ENCODE measurements around the gene HSD17B8. TPM values are rescaled to one million over a fixed set of nuclear protein-coding genes. Genes with fewer than 3 reads are reported as not detected.

The HSD17B8 gene
- total RNA-seq, 2 donors from 2014 or later: 3.3 to 6.2 TPM

DNA sequence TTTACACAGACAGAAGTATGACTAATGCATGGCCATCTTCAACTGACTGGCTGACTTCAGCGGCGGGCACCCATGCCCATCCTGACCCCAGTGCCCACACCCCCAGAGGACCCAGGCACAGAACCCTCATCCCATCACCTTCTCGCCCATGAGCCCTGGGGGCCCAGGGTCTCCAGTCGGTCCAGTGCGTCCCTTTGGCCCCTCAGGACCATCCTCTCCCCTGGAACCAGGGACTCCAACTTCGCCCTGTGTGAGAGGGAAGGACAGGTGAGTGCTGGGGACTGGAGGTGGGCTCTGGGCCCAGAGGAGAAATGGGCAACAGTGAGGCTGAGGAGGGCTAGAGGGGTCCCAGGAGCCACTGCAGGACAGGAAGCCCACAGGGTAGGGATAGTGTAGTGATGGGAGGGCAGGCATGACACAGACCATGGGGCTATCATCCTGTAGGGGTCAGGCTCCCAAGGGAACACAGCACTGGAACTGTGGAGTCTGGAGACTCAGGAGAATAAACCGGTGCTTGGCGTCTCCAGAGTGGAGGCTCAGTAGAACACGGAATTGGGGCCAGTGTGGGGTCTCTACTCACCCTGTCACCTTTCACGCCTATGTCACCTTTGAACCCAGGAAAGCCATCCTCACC, 28.9 kb upstream of the HSD17B8 start:
- DNase-seq (ENCODE audit: low spot score) (peak; percentile 25), ATAC-seq (no peak)
- H3K9me3 Mint-ChIP-seq: no peaks in the 10 kb centered on the region
- H3K4me1 Mint-ChIP-seq (ENCODE audit: low read depth in 2 of 2): no peaks in the 10 kb centered on the region
- H3K4me3 Mint-ChIP-seq: no peak overlapping the region
- peak overlapping the region in 1 of 2 donors; percentile 57 for H3K27ac Mint-ChIP-seq
- peaks cover 7 to 10% of the 10 kb centered on the region in 2 donors for H3K27me3 Mint-ChIP-seq
- no peaks in the 10 kb centered on the region for H3K36me3 Mint-ChIP-seq

DNA sequence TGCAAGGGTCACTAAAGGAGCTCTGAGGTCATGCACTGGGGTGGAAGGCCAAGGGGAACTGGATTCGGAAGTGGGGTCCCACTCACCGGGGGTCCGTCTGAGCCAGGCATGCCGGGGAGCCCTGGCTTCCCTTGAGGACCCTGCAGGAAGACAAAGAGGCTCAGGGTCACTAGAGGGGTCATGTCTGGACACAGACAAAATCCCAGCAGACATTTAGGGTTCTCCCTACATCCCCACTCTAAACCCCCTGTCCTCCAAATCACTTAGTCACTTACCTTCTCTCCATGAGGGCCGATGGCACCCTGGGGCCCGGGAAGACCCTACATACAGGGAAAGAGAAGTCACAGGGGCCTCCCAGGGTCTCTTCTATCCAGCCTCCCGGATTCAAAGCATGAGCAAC, 27.5 kb upstream of the HSD17B8 start:
- H3K9me3 Mint-ChIP-seq: no peaks in the 10 kb centered on the region
- ATAC-seq (no peak), DNase-seq (ENCODE audit: low spot score) (peak; percentile 15)
- peaks cover 7 to 10% of the 10 kb centered on the region in 2 donors for H3K27me3 Mint-ChIP-seq
- no peaks in the 10 kb centered on the region for H3K36me3 Mint-ChIP-seq
- H3K4me3 Mint-ChIP-seq: no peak overlapping the region
- no peak overlapping the region for H3K27ac Mint-ChIP-seq
- no peaks in the 10 kb centered on the region for H3K4me1 Mint-ChIP-seq (ENCODE audit: low read depth in 2 of 2)

DNA sequence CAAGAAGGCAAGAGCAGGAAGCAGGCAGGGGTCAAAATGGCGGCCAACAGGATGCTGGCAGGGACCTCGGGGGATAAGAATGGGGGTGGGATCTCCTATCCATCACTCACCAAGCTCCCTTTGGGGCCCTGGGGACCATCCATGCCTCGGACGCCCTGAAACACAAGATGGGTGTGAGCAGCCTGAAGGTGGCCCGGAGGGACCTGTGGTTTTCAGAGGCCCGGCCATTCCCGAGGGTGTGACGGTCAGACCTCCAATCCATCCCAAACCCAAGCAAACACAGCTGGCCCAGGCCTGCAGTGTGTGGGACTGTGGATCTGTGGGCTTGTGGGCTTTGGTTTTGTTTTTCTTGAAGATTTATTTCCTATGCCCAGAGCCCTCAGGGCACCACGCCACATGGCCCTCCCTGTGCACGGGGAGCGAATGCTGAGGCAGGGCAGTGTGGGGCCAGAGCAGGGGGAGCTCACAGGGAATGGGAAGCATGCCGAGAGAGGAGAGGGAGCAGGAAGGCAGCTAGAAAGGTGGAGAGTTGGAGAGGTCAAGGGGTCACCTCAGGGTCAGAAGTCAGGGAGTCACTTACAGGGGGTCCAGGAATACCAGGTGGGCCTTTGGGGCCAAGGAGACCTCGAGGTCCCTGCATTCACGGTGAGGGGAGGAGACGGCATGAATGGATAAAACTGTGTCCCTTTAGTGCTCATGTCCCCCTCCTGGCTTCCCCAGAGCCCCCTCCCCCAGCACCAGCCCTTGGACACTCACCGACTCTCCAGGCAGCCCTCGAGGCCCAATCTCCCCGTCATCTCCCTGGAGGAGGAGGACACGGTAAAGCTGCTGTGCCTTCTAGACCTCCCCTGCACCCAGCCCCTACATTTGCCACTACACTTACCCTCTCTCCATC, 26.7 kb upstream of the HSD17B8 start:
- Mint-ChIP-seq H3K27ac (no peak overlapping the region), H3K4me3 (no peak overlapping the region), H3K27me3 (peaks cover 7 to 10% of the 10 kb centered on the region in 2 donors), H3K9me3 (peaks cover 2% of the 10 kb centered on the region), H3K36me3 (peaks cover 4% of the 10 kb centered on the region), H3K4me1 (ENCODE audit: low read depth in 2 of 2) (peaks cover 3% of the 10 kb centered on the region in 2 donors)
- DNase-seq (ENCODE audit: low spot score) (peak; percentile 34), ATAC-seq (no peak)

DNA sequence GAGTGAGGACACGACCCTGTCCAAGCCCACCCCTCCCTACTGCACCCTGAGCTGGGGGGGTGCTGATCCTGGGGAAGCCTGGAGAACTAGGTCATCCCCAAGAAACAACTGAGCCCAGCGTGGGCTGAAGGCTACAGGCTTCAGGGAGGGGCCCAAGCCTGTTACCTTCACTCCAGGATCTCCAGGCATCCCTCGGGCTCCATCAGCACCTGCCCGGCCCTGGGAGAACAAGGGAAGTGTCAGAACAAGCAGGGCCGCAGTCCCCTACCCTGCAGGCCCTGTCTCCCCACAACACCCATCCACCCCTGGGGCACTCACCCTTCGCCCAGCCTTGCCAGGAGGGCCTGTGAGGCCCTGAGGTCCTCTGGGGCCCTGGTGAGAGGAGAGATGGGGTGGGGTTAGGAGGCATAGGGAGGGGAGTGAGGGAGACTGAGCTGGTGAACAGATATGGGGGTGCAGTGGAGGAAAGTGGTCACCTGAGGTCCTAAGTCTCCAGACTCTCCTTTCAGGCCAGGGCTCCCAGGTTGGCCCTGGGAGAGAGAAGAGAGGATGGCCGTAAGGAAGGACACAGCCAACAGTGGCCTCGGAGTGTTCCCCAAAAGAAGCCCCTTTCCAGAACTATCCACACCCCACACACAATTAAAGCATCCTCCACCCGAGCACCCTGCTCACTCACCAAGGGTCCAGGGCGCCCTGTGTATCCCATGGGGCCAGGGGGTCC, 25.5 kb upstream of the HSD17B8 start:
- H3K4me1 Mint-ChIP-seq (ENCODE audit: low read depth in 2 of 2): peaks cover 14% of the 10 kb centered on the region in 2 donors
- no peak overlapping the region for H3K4me3 Mint-ChIP-seq
- no peak overlapping the region for H3K27ac Mint-ChIP-seq

DNA sequence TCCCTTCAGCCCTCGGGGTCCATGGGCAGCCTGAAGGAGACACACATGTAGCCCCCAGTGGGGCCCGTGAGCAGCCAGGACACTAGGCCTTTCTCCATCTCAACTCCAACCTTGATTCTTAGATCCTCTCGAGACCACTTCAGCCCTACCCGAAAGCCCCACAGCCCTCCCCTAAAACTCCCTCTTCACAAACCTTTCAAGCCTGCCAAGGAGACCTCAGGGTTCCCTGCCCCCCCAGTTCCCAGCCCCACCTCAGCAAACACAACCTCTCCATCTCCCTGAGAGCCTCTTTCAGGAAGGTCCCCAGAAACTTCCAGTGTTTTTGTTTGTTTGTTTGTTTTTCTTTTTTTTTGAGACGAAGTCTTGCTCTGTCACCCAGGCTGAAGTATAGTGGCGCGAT, 23.3 kb upstream of the HSD17B8 start:
- peaks cover 14% of the 10 kb centered on the region in 2 donors for H3K4me1 Mint-ChIP-seq (ENCODE audit: low read depth in 2 of 2)
- DNase-seq (ENCODE audit: low spot score) (no peak), ATAC-seq (no peak)
- H3K4me3 Mint-ChIP-seq: no peak overlapping the region
- H3K36me3 Mint-ChIP-seq: peaks cover 14% of the 10 kb centered on the region
- peaks cover 0 to 10% of the 10 kb centered on the region in 2 donors for H3K27me3 Mint-ChIP-seq
- peak overlapping the region in 1 of 2 donors; percentile 69 for H3K27ac Mint-ChIP-seq
- peaks cover 11% of the 10 kb centered on the region for H3K9me3 Mint-ChIP-seq

More for the DNA sequence above, 25.5 kb upstream of the HSD17B8 start:
- peaks cover 14% of the 10 kb centered on the region for H3K36me3 Mint-ChIP-seq
- ATAC-seq (no peak), DNase-seq (ENCODE audit: low spot score) (peak; percentile 57)
- peaks cover 7 to 10% of the 10 kb centered on the region in 2 donors for H3K27me3 Mint-ChIP-seq
- H3K9me3 Mint-ChIP-seq: peaks cover 11% of the 10 kb centered on the region

DNA sequence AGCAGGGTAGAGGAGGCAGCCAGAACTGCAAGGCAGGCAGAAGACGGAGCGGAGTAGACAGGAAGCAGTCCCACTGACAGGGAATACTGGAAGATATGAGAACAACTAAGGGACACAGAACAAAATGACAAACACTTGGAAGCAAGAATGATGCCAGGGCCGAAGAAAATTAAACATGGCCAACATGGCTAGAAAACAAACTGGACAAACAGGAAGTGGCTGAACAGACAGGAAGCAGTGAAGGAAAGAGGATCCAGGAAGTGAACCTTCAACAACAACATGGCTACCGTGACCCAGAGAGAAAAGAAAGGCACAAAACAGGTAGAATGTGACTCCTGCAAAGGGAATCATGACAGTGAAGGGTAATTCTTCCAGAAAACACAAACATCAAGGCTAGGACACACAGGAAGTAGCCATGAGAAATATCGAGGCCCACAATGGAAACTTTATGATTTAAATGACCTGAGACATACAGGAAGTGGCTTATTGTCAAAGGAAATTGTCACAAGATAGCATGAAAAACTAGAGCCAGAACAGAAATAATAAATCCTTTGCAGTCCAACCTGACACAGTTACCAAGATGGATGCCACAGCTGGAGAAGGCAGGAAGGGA, 21.3 kb upstream of the HSD17B8 start:
- Mint-ChIP-seq H3K9me3 (peaks cover 11% of the 10 kb centered on the region), H3K4me3 (peak overlapping the region; percentile 81)

DNA sequence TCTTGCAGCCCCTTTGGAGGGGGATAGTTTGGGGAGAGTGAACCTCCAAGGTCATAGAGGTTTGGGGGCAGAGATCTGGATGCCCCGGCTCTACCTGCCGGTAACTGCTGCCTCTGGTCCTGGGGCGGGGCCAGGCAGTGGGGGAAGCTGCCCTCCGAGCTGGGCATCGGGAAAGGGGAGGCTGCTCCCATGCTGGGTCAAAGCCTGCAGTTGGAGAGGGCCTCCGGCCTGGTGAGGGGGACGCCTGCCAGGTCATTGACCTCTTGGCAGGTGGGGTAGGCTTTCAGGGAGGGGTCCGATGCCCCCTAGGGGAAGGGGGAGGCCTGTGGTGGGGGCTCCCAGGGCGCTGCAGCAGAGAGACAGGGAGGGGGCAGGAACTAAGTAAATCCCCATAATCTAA, 19.3 kb upstream of the HSD17B8 start:
- H3K4me3 Mint-ChIP-seq: no peak overlapping the region
- H3K4me1 Mint-ChIP-seq (ENCODE audit: low read depth in 2 of 2): peaks cover 14% of the 10 kb centered on the region in 2 donors
- DNase-seq (ENCODE audit: low spot score): no peak
- ATAC-seq: no peak
- peak overlapping the region in 1 of 2 donors; percentile 95 for H3K27ac Mint-ChIP-seq
- peaks cover 14% of the 10 kb centered on the region for H3K36me3 Mint-ChIP-seq
- peaks cover 25 to 31% of the 10 kb centered on the region in 2 donors for H3K27me3 Mint-ChIP-seq
- peaks cover 11% of the 10 kb centered on the region for H3K9me3 Mint-ChIP-seq

More for the DNA sequence above, 21.3 kb upstream of the HSD17B8 start:
- Mint-ChIP-seq H3K36me3 (peaks cover 14% of the 10 kb centered on the region), H3K4me1 (ENCODE audit: low read depth in 2 of 2) (peaks cover 14% of the 10 kb centered on the region in 2 donors), H3K27me3 (peaks cover 19 to 22% of the 10 kb centered on the region in 2 donors), H3K27ac (peak overlapping the region; percentile 94 to 95)
- DNase-seq (ENCODE audit: low spot score): no peak
- peak in 1 of 2 donors; percentile 42 for ATAC-seq

DNA sequence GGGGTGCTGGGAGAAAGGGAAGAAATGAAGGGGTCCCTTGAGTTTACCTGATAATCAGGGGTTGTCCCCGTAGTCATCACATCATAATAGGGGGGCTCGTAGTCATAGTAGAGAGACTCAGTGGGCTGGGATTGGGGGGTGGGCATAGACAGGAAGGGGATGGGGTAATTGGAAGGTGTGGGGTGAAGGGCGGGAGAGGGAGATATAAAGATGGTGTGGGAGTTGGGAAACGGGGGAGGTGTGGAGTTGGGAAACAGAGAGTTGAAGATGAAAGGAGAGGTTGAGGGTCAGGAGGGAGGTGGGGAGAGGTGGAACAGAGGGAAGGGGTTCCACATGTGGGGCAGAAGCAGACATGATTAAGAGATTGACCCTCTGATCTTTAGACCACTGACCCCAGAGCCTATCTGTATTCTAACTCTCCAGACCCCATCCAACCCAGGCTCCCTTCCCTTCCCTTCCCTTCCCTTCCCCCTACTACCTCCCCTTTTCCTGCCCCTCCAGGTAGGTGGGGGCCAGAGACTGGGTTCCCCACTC, 18.7 kb upstream of the HSD17B8 start:
- Mint-ChIP-seq H3K27ac (no peak overlapping the region), H3K4me3 (no peak overlapping the region), H3K27me3 (peaks cover 28 to 34% of the 10 kb centered on the region in 2 donors), H3K36me3 (peaks cover 14% of the 10 kb centered on the region), H3K9me3 (peaks cover 11% of the 10 kb centered on the region), H3K4me1 (ENCODE audit: low read depth in 2 of 2) (peaks cover 14% of the 10 kb centered on the region in 2 donors)
- ATAC-seq (no peak), DNase-seq (ENCODE audit: low spot score) (no peak)

DNA sequence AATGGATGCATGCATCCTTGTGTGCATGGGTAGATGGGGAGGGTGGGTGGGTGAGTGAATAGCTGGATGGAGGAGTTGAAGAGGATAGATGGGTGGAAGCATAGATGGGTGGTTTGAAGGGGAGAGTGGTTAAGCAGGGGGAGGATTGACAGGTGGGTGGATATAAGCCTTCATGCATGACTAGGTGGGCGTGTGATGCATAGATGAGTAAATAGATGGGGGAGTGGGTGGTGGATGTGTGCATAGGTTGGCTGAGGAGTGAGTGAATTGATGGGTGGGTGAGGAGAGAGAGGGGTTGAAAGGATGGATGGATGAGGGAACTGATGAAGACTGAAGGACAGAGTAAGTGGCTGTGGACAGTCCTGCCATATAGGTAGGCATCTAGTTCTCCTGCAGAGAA, 16.6 kb upstream of the HSD17B8 start:
- H3K27ac Mint-ChIP-seq: no peak overlapping the region
- no peak for ATAC-seq
- H3K4me3 Mint-ChIP-seq: no peak overlapping the region
- no peak for DNase-seq (ENCODE audit: low spot score)
- peaks cover 36 to 47% of the 10 kb centered on the region in 2 donors for H3K27me3 Mint-ChIP-seq
- H3K36me3 Mint-ChIP-seq: peaks cover 11% of the 10 kb centered on the region
- peaks cover 10 to 15% of the 10 kb centered on the region in 2 donors for H3K4me1 Mint-ChIP-seq (ENCODE audit: low read depth in 2 of 2)
- H3K9me3 Mint-ChIP-seq: peaks cover 10% of the 10 kb centered on the region

DNA sequence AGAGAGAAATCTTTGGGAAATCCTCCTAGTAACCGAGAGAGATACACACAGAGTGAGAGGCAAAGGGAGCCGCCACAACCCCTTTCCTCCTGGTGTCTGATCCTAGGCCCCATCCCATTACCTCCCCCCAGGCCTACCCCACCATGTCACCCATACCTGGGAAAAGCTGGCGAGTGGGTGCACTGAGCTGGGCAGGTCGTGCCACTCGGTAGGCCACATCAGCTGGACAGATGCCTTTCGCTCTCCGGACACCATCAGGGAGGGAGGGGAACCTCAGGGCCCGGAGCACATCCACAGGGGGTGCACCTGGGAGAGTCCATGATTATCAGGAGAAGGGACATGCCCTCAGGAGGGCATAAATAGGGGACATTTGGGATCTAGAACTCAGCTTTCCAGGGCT, 15.3 kb upstream of the HSD17B8 start:
- H3K27ac Mint-ChIP-seq: no peak overlapping the region
- no peak for ATAC-seq

DNA sequence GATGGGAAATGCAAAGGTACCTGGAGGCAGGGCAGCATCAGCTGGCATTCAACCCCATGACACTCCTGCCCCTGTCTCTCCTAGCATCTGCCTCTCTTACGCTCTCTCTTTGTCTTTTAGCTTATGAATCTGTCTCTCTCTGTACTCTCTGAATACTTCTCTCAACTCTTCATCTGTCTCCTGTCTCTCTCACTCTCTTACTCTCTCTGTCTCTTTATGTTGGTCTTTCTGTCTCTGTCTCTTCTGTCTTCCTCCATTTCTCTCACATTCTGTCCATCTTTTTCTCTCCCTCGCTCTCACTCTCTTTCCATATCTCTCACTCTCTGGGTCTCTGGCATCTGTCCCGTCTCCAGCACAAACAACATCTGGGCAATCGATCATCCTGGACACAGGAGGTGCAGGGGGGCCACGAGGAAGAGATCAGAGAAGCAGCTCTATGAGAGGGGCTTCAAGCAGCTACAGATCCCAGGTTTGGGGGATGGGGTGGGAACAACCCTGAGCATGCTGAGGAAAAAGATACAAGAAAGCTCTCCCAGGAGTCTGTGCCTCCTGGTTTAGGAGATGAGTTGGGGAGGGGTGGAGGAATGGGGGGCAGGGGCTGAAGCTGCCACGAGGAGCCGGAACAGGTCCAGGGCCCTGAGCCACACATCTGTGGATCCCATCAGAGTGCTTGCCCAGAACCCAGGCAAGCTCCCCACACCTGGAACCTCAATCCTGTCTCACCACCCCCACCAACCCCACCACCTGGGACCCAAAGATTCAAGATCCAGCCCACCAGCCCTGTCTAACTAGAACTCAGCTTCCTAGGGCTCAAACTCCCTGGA, 14.6 kb upstream of the HSD17B8 start:
- Mint-ChIP-seq H3K4me1 (ENCODE audit: low read depth in 2 of 2) (peaks cover 0 to 6% of the 10 kb centered on the region in 2 donors), H3K36me3 (no peaks in the 10 kb centered on the region), H3K9me3 (no peaks in the 10 kb centered on the region), H3K4me3 (no peak overlapping the region), H3K27ac (no peak overlapping the region), H3K27me3 (peaks cover 30 to 47% of the 10 kb centered on the region in 2 donors)
- ATAC-seq (no peak), DNase-seq (ENCODE audit: low spot score) (no peak)

More for the DNA sequence above, 15.3 kb upstream of the HSD17B8 start:
- Mint-ChIP-seq H3K27me3 (peaks cover 36 to 47% of the 10 kb centered on the region in 2 donors), H3K4me3 (no peak overlapping the region), H3K4me1 (ENCODE audit: low read depth in 2 of 2) (peaks cover 0 to 6% of the 10 kb centered on the region in 2 donors), H3K36me3 (no peaks in the 10 kb centered on the region), H3K9me3 (no peaks in the 10 kb centered on the region)
- no peak for DNase-seq (ENCODE audit: low spot score)

DNA sequence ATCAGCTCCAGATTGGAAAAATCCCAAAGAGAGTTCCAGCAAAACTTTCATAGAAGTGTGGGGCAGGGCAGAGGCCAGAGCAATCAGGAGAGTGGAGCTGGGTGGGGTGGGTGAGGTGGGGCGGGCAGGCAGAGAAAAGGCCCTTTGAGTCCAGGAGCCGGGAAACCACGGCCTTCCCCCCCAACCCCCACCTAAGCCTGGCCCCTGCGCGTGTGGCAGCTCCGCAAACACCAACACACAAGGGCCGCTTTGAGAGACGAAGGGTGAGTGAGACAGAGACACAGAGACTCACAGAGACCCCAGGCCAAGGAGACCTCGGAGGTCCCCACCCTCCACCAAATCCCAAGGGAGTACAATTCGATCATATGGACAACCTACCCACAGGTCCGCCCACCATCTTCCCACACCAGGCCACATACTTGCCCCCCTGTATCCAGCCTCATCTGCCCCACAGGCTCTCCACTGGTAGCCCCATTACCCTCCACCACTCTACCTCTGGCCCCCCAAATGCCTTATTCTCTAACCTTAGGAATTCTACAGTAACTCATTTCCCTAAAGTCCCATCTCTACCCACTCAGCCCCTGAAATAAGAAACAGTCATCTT, 13.8 kb upstream of the HSD17B8 start:
- peaks cover 30 to 47% of the 10 kb centered on the region in 2 donors for H3K27me3 Mint-ChIP-seq
- H3K4me1 Mint-ChIP-seq (ENCODE audit: low read depth in 2 of 2): peaks cover 0 to 6% of the 10 kb centered on the region in 2 donors
- H3K9me3 Mint-ChIP-seq: no peaks in the 10 kb centered on the region
- ATAC-seq (no peak), DNase-seq (ENCODE audit: low spot score) (no peak)
- H3K4me3 Mint-ChIP-seq: no peak overlapping the region
- peaks cover 4% of the 10 kb centered on the region for H3K36me3 Mint-ChIP-seq
- H3K27ac Mint-ChIP-seq: no peak overlapping the region
